H1 (cell line): ENCODE data around the gene DPYD. TPM values are rescaled to one million over a fixed set of nuclear protein-coding genes. Genes with fewer than 3 reads are reported as not detected.

ENCODE experiments used
- CTCF ChIA-PET: fragments of 300-600 bp; sonication (Branson Sonifier 250); formaldehyde crosslinking; loops from one replicate; lab custom pipeline; 2021; ENCODE audit not compliant: partially characterized antibody; lab: Charles Lee
- POLR2A ChIA-PET: fragments of 300-600 bp; sonication (Branson Sonifier 250); formaldehyde crosslinking; loops from one replicate; lab custom pipeline; 2021; ENCODE audit warnings: inconsistent platforms; ENCODE audit not compliant: partially characterized antibody; lab: Charles Lee
- DNase-seq, 2 experiments: peaks; one replicate each; pipeline versions ENCODE4 v3.0.0 to v3.0.0-alpha.2; 2010 to 2022; ENCODE audit warnings: low spot score in 2 of 2, low read depth in 1 of 2, mixed read lengths in 1 of 2
- FAIRE-seq: peaks from 2 replicates; lab custom pipeline; 2011; peaks lifted over from hg19 to GRCh38; lab: Jason Lieb, UNC
- H2AFZ ChIP-seq: 2 replicates; pipeline ENCODE4 v1.8.1; 2012; ENCODE audit warnings: low read length, inconsistent platforms
- H2AK5ac ChIP-seq: 2 replicates; pipeline ENCODE4 v1.6.1; 2013; ENCODE audit warnings: low read depth, low read length
- H2BK120ac ChIP-seq: replicated peaks from 2 replicates; pipeline ENCODE3; 2013; ENCODE audit warnings: low read depth, low read length, inconsistent platforms
- H2BK12ac ChIP-seq: 2 replicates; pipeline ENCODE4 v1.6.1; 2013; ENCODE audit warnings: low read depth, low read length
- H2BK15ac ChIP-seq: 2 replicates; pipeline ENCODE4 v1.6.1; 2013; ENCODE audit warnings: low read length
- H2BK20ac ChIP-seq: 2 replicates; pipeline ENCODE4 v1.6.1; 2013; ENCODE audit warnings: low read length
- H2BK5ac ChIP-seq: 2 replicates; pipeline ENCODE4 v1.6.1; 2013; ENCODE audit warnings: low read depth, low read length
- H3K14ac ChIP-seq: 2 replicates; pipeline ENCODE4 v1.6.1; 2013; ENCODE audit warnings: inconsistent platforms; ENCODE audit not compliant: insufficient read length
- H3K18ac ChIP-seq: 2 replicates; pipeline ENCODE4 v1.6.1; 2013; ENCODE audit warnings: low read length; ENCODE audit errors: extremely low read depth
- H3K23ac ChIP-seq: 2 replicates; pipeline ENCODE4 v1.6.1; 2013; ENCODE audit warnings: inconsistent platforms; ENCODE audit not compliant: insufficient read length
- H3K23me2 ChIP-seq: 2 replicates; pipeline ENCODE4 v1.6.1; 2013; ENCODE audit warnings: low read depth, low read length
- H3K27ac ChIP-seq: 2 replicates; pipeline ENCODE4 v1.6.1; 2011; ENCODE audit warnings: low read depth, low read length, inconsistent platforms
- H3K27me3 ChIP-seq, 4 experiments: replicated peaks in 1 of 4; 1 replicate in 1 of 4; 2 replicates in 3 of 4; pipeline versions ENCODE4 v1.6.1 to v1.8.1; 2011 to 2013; ENCODE audit warnings: low read length in 3 of 4, mild to moderate bottlenecking in 3 of 4, inconsistent platforms in 2 of 4, mixed read lengths in 2 of 4, moderate library complexity in 1 of 4; ENCODE audit not compliant: control insufficient read depth in 3 of 4, insufficient read depth in 3 of 4; ENCODE audit errors: extremely low read depth in 1 of 4
- H3K36me3 ChIP-seq, 4 experiments: 2 replicates each; pipeline versions ENCODE4 v1.6.1 to v1.8.1; 2011 to 2013; ENCODE audit warnings: mild to moderate bottlenecking in 4 of 4, low read length in 3 of 4, moderate library complexity in 2 of 4, control low read depth in 1 of 4, inconsistent platforms in 1 of 4; ENCODE audit not compliant: insufficient read depth in 4 of 4, control insufficient read depth in 2 of 4
- H3K4ac ChIP-seq: replicated peaks from 2 replicates; pipeline ENCODE3; 2013; ENCODE audit warnings: low read length, low read depth, mixed read lengths, inconsistent platforms; ENCODE audit not compliant: insufficient read length
- H3K4me1 ChIP-seq, 4 experiments: replicated peaks in 1 of 4; 1 replicate in 1 of 4; 2 replicates in 3 of 4; pipeline versions ENCODE4 v1.6.1 to v1.8.1; 2011 to 2013; ENCODE audit warnings: low read length in 3 of 4, inconsistent platforms in 2 of 4, mixed read lengths in 1 of 4; ENCODE audit not compliant: insufficient read depth in 4 of 4, control insufficient read depth in 3 of 4
- H3K4me2 ChIP-seq, 2 experiments: 2 replicates each; pipeline versions ENCODE4 v1.6.1 to v1.8.1; 2011 to 2013; ENCODE audit warnings: low read depth in 2 of 2, low read length in 2 of 2, control low read depth in 1 of 2, inconsistent platforms in 1 of 2, mild to moderate bottlenecking in 1 of 2; ENCODE audit not compliant: insufficient read depth in 1 of 2
- H3K4me3 ChIP-seq, 4 experiments: fragments of 200-600, 300-600 bp in 1 of 4; sonication (generic), shearing (Covaris generic), sonication (Bioruptor Twin) in 1 of 4; 2 replicates each; pipeline versions ENCODE4 v1.5.1 to v1.8.1; 2011 to 2016; ENCODE audit warnings: low read length in 4 of 4, low read depth in 3 of 4, control low read depth in 2 of 4, inconsistent platforms in 2 of 4, mild to moderate bottlenecking in 2 of 4, mixed read lengths in 1 of 4, moderate library complexity in 1 of 4; ENCODE audit not compliant: insufficient read depth in 2 of 4; ENCODE audit errors: extremely low read depth in 1 of 4
- H3K56ac ChIP-seq: replicated peaks from 2 replicates; pipeline ENCODE3; 2013; ENCODE audit warnings: low read depth, mild to moderate bottlenecking, mixed read lengths, low read length, inconsistent platforms; ENCODE audit not compliant: insufficient read length
- H3K79me1 ChIP-seq: 2 replicates; pipeline ENCODE4 v1.6.1; 2013; ENCODE audit warnings: low read depth, low read length, control low read depth
- H3K79me2 ChIP-seq, 2 experiments: 2 replicates each; pipeline versions ENCODE4 v1.6.1 to v1.8.1; 2012 to 2013; ENCODE audit warnings: low read length in 2 of 2, mild to moderate bottlenecking in 2 of 2, inconsistent platforms in 1 of 2; ENCODE audit not compliant: insufficient read depth in 2 of 2, control insufficient read depth in 1 of 2
- H3K9ac ChIP-seq, 4 experiments: replicated peaks in 1 of 4; 1 replicate in 1 of 4; 2 replicates in 3 of 4; pipeline versions ENCODE4 v1.6.1 to v1.8.1; 2011 to 2013; ENCODE audit warnings: low read depth in 3 of 4, low read length in 3 of 4, control low read depth in 2 of 4, mild to moderate bottlenecking in 2 of 4, moderate library complexity in 2 of 4, inconsistent platforms in 1 of 4; ENCODE audit errors: extremely low read depth in 1 of 4
- H3K9me3 ChIP-seq, 2 experiments: 2 replicates each; pipeline versions ENCODE4 v1.6.1 to v1.8.1; 2012 to 2013; ENCODE audit warnings: mild to moderate bottlenecking in 2 of 2, moderate library complexity in 2 of 2, control low read depth in 1 of 2, inconsistent platforms in 1 of 2, low read depth in 1 of 2, low read length in 1 of 2, mixed read lengths in 1 of 2; ENCODE audit not compliant: insufficient read depth in 2 of 2
- H4K20me1 ChIP-seq, 2 experiments: replicated peaks in 1 of 2; 2 replicates each; pipeline versions ENCODE3 to v1.8.1; 2011 to 2013; ENCODE audit warnings: inconsistent platforms in 2 of 2, low read length in 2 of 2, mild to moderate bottlenecking in 1 of 2; ENCODE audit not compliant: insufficient read depth in 2 of 2, control insufficient read depth in 1 of 2
- H4K5ac ChIP-seq: 2 replicates; pipeline ENCODE4 v1.6.1; 2013; ENCODE audit warnings: low read length, low read depth, mixed read lengths, inconsistent platforms; ENCODE audit not compliant: insufficient read length
- H4K8ac ChIP-seq: 2 replicates; pipeline ENCODE4 v1.8.0; 2013; ENCODE audit warnings: mild to moderate bottlenecking, moderate library complexity, low read length, inconsistent platforms; ENCODE audit not compliant: insufficient read depth; ENCODE audit errors: extremely low read depth
- H4K91ac ChIP-seq: replicated peaks from 2 replicates; pipeline ENCODE3; 2013; ENCODE audit warnings: low read length, mixed read lengths, inconsistent platforms; ENCODE audit not compliant: insufficient read length
- CTBP2 ChIP-seq: IDR thresholded peaks from 2 replicates; pipeline ENCODE4 v1.7.0; 2011; ENCODE audit warnings: borderline replicate concordance, mild to moderate bottlenecking, moderate library complexity, mixed read lengths, low read length; ENCODE audit not compliant: insufficient read depth, insufficient read length
- E2F6 ChIP-seq: IDR thresholded peaks from 2 replicates; pipeline ENCODE4 v1.6.1; 2012; ENCODE audit warnings: inconsistent platforms
- HDAC2 ChIP-seq, 2 experiments: fragments of 300-600 bp in 1 of 2; sonication (generic) in 1 of 2; IDR thresholded peaks; 2 replicates each; pipeline ENCODE4 v1.6.1; 2011 to 2012; ENCODE audit warnings: low read depth in 2 of 2, low read length in 2 of 2, mild to moderate bottlenecking in 2 of 2, moderate library complexity in 2 of 2, borderline replicate concordance in 1 of 2, inconsistent platforms in 1 of 2
- PHF8 ChIP-seq: fragments of 200-600 bp; sonication (generic); conservative IDR thresholded peaks from 2 replicates; pipeline ENCODE4 v1.7.1; 2012; ENCODE audit warnings: low read depth, mild to moderate bottlenecking, inconsistent platforms, low read length, moderate library complexity
- POLR2AphosphoS5 ChIP-seq: IDR thresholded peaks from 2 replicates; pipeline ENCODE4 v1.6.1; 2011; ENCODE audit warnings: low read depth, low read length
- SAP30 ChIP-seq: fragments of 300-600 bp; sonication (generic); IDR thresholded peaks from 2 replicates; pipeline ENCODE4 v1.7.1; 2012; ENCODE audit warnings: low read length, moderate library complexity, mild to moderate bottlenecking, inconsistent platforms; ENCODE audit not compliant: insufficient read depth, insufficient replicate concordance
- SP2 ChIP-seq: IDR thresholded peaks from 2 replicates; pipeline ENCODE4 v1.6.1; 2012; ENCODE audit warnings: mild to moderate bottlenecking, low read length, inconsistent platforms
- WGBS, 2 experiments: shearing (Covaris generic) in 1 of 2; methylation state at CpG; one replicate each; pipeline versions ENCODE4 v1.1.6 to v1.1.7; 2013 to 2015; ENCODE audit warnings: low lambda C conversion rate in 2 of 2, mixed read lengths in 2 of 2, inconsistent platforms in 1 of 2, low coverage in 1 of 2, missing lambda C conversion rate in 1 of 2; ENCODE audit not compliant: insufficient replicate concordance in 2 of 2, insufficient coverage in 1 of 2, insufficient read length in 1 of 2; ENCODE audit errors: extremely low coverage in 1 of 2, missing lambda C conversion rate in 1 of 2; 5-methylcytosine and 5-hydroxymethylcytosine counted together
- polyA plus RNA-seq, 7 experiments: library from polyadenylated mRNA; depleted of rRNA in 3 of 7; stranded (reverse) in 5 of 7; unstranded in 2 of 7; fragments of >200 nt in 5 of 7; fragments of 200-250 nt in 2 of 7; gene quantifications; 1 replicate in 5 of 7; 2 replicates in 1 of 7; 4 replicates in 1 of 7; pipeline versions ENCODE4 v1.2.1 to v1.2.3, GENCODE V29; 2011 to 2013; ENCODE audit warnings: missing spikeins in 2 of 7, mixed read lengths in 2 of 7
- total RNA-seq: library from RNA; stranded (reverse); fragmentation: NEBNext Ultra II Directional; extraction: Animal tissue kit (Norgen Biotek cat#: 25700); gene quantifications from 2 replicates; pipeline ENCODE4 v1.2.1, GENCODE V29; 2021

The DPYD gene
- total and polyA plus RNA-seq, 2 of the 8 experiments (the other 6 are each of a cell fraction or from before 2014, with no cell fraction given) = 0.29 to 0.73 TPM

GRCh38 chr1:97841338-97841737 is 79.5 kb downstream of the DPYD start:
- H2AK5ac ChIP-seq = no peak overlapping the region
- H3K4ac ChIP-seq = no peak overlapping the region
- H3K14ac ChIP-seq = no peak overlapping the region
- no peak overlapping the region for H2AFZ ChIP-seq
- H4K8ac ChIP-seq = no peak overlapping the region
- no peak overlapping the region for H2BK20ac ChIP-seq
- DNase-seq (no peak), FAIRE-seq (no peak)
- no peak overlapping the region for H2BK12ac ChIP-seq
- WGBS, 2 experiments = 84% methylated on average over 1 of the region's 1 CpG; no CpG with 5 or more reads in 1 of the 2 experiments
- no peak overlapping the region for H3K56ac ChIP-seq
- H4K91ac ChIP-seq = no peak overlapping the region
- no peak overlapping the region for H3K4me2 ChIP-seq
- H3K4me3 ChIP-seq = no peak overlapping the region
- no peak overlapping the region for H3K23ac ChIP-seq
- no peaks in the 10 kb centered on the region for H3K79me1 ChIP-seq
- H3K9ac ChIP-seq = no peak overlapping the region
- CTCF ChIA-PET = no interaction called here
- H4K5ac ChIP-seq = no peak overlapping the region
- H3K9me3 ChIP-seq = no peaks in the 10 kb centered on the region
- H2BK15ac ChIP-seq = no peak overlapping the region
- no peaks in the 10 kb centered on the region for H3K79me2 ChIP-seq
- no peak overlapping the region for H3K27ac ChIP-seq
- no peak overlapping the region for H2BK5ac ChIP-seq
- no peaks in the 10 kb centered on the region for H3K4me1 ChIP-seq
- POLR2A ChIA-PET = no interaction called here
- H2BK120ac ChIP-seq = no peak overlapping the region
- H3K23me2 ChIP-seq = no peaks in the 10 kb centered on the region
- no peaks in the 10 kb centered on the region for H3K27me3 ChIP-seq
- H3K18ac ChIP-seq = no peak overlapping the region
- H4K20me1 ChIP-seq = no peaks in the 10 kb centered on the region
- H3K36me3 ChIP-seq = no peaks in the 10 kb centered on the region
- TF ChIP-seq SP2 (no peak), HDAC2 (IDR thresholded peaks at IDR 0.05; ENCODE audit: borderline replicate concordance in 1 of 2, low read depth in 2 of 2, low read length in 2 of 2) (no peak), E2F6 (no peak), POLR2AphosphoS5 (no peak), PHF8 (no peak), SAP30 (no peak), CTBP2 (no peak)
- TF ChIP-seq, all 59 proteins: peak for 0
